ENCODE measurements around the gene FGD5. TPM values are rescaled to one million over a fixed set of nuclear protein-coding genes. Genes with fewer than 3 reads are reported as not detected.

FGD5 gene
- total and polyA plus RNA-seq, 2 donors from 2014 or later: 18.7 to 40.1 TPM

- TF ChIP-seq CTCF (IDR thresholded peaks at IDR 0.05; ENCODE audit: borderline replicate concordance, extremely low read depth, insufficient read depth): no peak
- H3K36me3 ChIP-seq (ENCODE audit: control insufficient read depth in 2 of 3, insufficient read depth in 3 of 3, low read length in 3 of 3): no peaks in the 10 kb centered on the region
- no peak overlapping the region for H3K27ac ChIP-seq (ENCODE audit: low read depth in 2 of 2, low read length in 2 of 2)
- FAIRE-seq (no peak), DNase-seq (no peak)
- H3K4me3 ChIP-seq (ENCODE audit: low read length in 3 of 3): no peak overlapping the region
- peaks cover 0 to 17% (median 8%) of the 10 kb centered on the region in 3 donors for H3K4me1 ChIP-seq (ENCODE audit: control insufficient read depth in 2 of 3, insufficient read depth in 2 of 3, low read depth in 1 of 3, low read length in 3 of 3)
- no peak overlapping the region for H3K9ac ChIP-seq (ENCODE audit: low read length in 3 of 3)
- no peaks in the 10 kb centered on the region for H3K27me3 ChIP-seq (ENCODE audit: control insufficient read depth, insufficient read depth, low read length)
- H3K9me3 ChIP-seq (ENCODE audit: control insufficient read depth in 2 of 3, insufficient read depth in 1 of 3, low read length in 3 of 3): no peaks in the 10 kb centered on the region
- intact Hi-C loops (cut with DNase I): no loop called here
Measured at GRCh38 chr3:14831916-14832450, 13.2 kb downstream of the FGD5 start.

GRCh38 chr3:14832975-14833722 lies 14.4 kb downstream of the FGD5 start:
- Histone ChIP-seq H3K27me3 (ENCODE audit: control insufficient read depth, insufficient read depth, low read length) (no peaks in the 10 kb centered on the region), H3K9ac (ENCODE audit: low read length in 3 of 3) (no peak overlapping the region), H3K4me3 (ENCODE audit: low read length in 3 of 3) (no peak overlapping the region), H3K9me3 (ENCODE audit: control insufficient read depth in 2 of 3, insufficient read depth in 1 of 3, low read length in 3 of 3) (no peaks in the 10 kb centered on the region), H3K36me3 (ENCODE audit: control insufficient read depth in 2 of 3, insufficient read depth in 3 of 3, low read length in 3 of 3) (no peaks in the 10 kb centered on the region), H3K27ac (ENCODE audit: low read depth in 2 of 2, low read length in 2 of 2) (no peak overlapping the region), H3K4me1 (ENCODE audit: control insufficient read depth in 2 of 3, insufficient read depth in 2 of 3, low read depth in 1 of 3, low read length in 3 of 3) (peaks cover 0 to 27% (median 19%) of the 10 kb centered on the region in 3 donors)
- DNase-seq (no peak), FAIRE-seq (no peak)
- TF ChIP-seq CTCF (IDR thresholded peaks at IDR 0.05; ENCODE audit: borderline replicate concordance, extremely low read depth, insufficient read depth): no peak
- intact Hi-C loops (cut with DNase I): no loop called here

GRCh38 chr3:14834121-14834520 lies 15.4 kb downstream of the FGD5 start:
- H3K9me3 ChIP-seq (ENCODE audit: control insufficient read depth in 2 of 3, insufficient read depth in 1 of 3, low read length in 3 of 3): no peaks in the 10 kb centered on the region
- no peaks in the 10 kb centered on the region for H3K27me3 ChIP-seq (ENCODE audit: control insufficient read depth, insufficient read depth, low read length)
- no peak for DNase-seq
- no peak for FAIRE-seq
- no peaks in the 10 kb centered on the region for H3K36me3 ChIP-seq (ENCODE audit: control insufficient read depth in 2 of 3, insufficient read depth in 3 of 3, low read length in 3 of 3)
- H3K27ac ChIP-seq (ENCODE audit: low read depth in 2 of 2, low read length in 2 of 2): no peak overlapping the region
- intact Hi-C loops (cut with DNase I): no loop called here
- no peak for TF ChIP-seq CTCF (IDR thresholded peaks at IDR 0.05; ENCODE audit: borderline replicate concordance, extremely low read depth, insufficient read depth)
- H3K9ac ChIP-seq (ENCODE audit: low read length in 3 of 3): no peak overlapping the region
- H3K4me3 ChIP-seq (ENCODE audit: low read length in 3 of 3): no peak overlapping the region
- H3K4me1 ChIP-seq (ENCODE audit: control insufficient read depth in 2 of 3, insufficient read depth in 2 of 3, low read depth in 1 of 3, low read length in 3 of 3): peaks cover 0 to 28% (median 26%) of the 10 kb centered on the region in 3 donors

Measured in kidney (tissue), 14 donors.